ENCODE results near the gene SARNP. TPM values are rescaled to one million over a fixed set of nuclear protein-coding genes. Genes with fewer than 3 reads are reported as not detected.

The SARNP gene
- total RNA-seq, 1 donor from 2014 or later = 68.7 TPM

DNA sequence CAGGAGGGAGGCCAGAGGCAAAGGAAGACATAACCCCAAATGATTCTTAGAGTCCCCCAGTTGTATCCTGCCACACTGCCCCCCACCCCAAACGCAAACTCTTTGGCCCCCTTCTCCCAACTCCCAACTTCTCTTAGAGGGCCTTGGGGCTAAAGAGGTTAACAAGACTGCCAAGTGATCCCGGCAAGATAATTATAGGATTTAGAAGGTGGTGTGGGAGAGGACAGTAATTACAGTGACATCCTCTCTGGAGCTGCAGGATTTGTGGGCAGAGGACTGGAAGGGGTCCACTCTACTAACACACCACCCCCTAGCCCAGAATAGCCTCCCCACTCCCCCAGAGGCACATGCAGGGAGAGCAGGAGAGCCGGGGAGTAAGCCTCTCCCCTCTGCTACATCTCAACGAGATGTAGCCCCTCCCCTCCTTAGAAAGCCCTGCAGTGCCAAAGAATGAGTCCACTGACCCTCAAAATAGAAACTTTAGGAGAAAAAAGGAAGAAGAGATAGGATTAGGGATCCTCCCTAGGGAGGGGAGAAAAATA is 79.9 kb downstream of the SARNP start:
- no peak for DNase-seq (ENCODE audit: low read depth)
- Histone ChIP-seq H3K4me3 (ENCODE audit: low read depth, low read length) (no peak overlapping the region), H3K36me3 (ENCODE audit: control insufficient read depth, insufficient read depth, low read length) (no peaks in the 10 kb centered on the region), H3K27me3 (ENCODE audit: control insufficient read depth, insufficient read depth, low read length) (no peaks in the 10 kb centered on the region)
- TF ChIP-seq CTCF (IDR thresholded peaks at IDR 0.05; ENCODE audit: insufficient read depth, low read length, severe bottlenecking) = no peak
- FAIRE-seq = no peak

- Histone ChIP-seq H3K36me3 (ENCODE audit: control insufficient read depth, insufficient read depth, low read length) (no peaks in the 10 kb centered on the region), H3K27me3 (ENCODE audit: control insufficient read depth, insufficient read depth, low read length) (no peaks in the 10 kb centered on the region), H3K4me3 (ENCODE audit: low read depth, low read length) (no peak overlapping the region)
- DNase-seq (ENCODE audit: low read depth) (peak; percentile 81), FAIRE-seq (no peak)
- peak; percentile 82 for TF ChIP-seq CTCF (IDR thresholded peaks at IDR 0.05; ENCODE audit: insufficient read depth, low read length, severe bottlenecking)
Measured at GRCh38 chr12:55736780-55737580, 80.5 kb downstream of the SARNP start.

DNA sequence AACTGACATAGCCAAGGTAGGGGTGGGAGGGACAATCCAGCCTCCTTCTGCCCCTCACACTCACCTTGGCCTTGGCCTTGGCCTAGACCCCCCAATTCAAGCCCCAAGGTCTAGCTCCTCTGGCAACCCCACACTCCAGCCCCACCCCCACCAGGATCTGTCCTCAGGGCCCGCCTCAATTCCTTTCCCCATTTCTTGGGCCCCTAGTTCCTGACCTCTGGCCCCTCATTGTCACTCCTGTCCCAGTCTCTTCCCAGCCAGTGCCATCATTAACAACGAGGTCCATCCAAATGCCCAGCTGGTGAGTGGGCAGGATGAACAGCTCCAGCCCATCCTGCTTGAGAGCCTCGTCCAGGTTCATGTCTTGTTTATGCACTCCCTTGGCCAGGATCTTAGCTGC is 81.4 kb downstream of the SARNP start:
- no peaks in the 10 kb centered on the region for H3K27me3 ChIP-seq (ENCODE audit: control insufficient read depth, insufficient read depth, low read length)
- DNase-seq (ENCODE audit: low read depth) (no peak), FAIRE-seq (no peak)
- H3K4me3 ChIP-seq (ENCODE audit: low read depth, low read length) = no peak overlapping the region
- no peak for TF ChIP-seq CTCF (IDR thresholded peaks at IDR 0.05; ENCODE audit: insufficient read depth, low read length, severe bottlenecking)
- H3K36me3 ChIP-seq (ENCODE audit: control insufficient read depth, insufficient read depth, low read length) = no peaks in the 10 kb centered on the region

DNA sequence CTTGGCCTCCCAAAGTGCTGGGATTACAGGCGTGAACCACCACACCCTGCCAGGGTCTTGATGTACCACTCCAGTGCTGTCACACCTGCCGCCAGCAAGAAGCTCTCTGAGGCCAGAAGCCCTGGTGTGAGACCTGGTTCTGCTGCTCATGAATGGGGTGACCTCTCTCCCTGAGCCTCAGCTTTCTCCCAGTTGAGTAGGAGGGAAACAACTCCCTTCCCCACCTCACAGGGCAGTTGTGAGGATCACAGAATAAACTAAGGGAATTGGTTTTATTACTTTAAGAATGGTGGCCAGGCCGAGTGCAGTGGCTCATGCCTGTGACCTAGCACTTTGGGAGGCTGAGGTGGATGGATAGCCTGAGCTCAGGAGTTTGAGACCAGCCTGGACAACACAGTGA is 82.9 kb downstream of the SARNP start:
- no peaks in the 10 kb centered on the region for H3K27me3 ChIP-seq (ENCODE audit: control insufficient read depth, insufficient read depth, low read length)
- no peak overlapping the region for H3K4me3 ChIP-seq (ENCODE audit: low read depth, low read length)
- TF ChIP-seq CTCF (IDR thresholded peaks at IDR 0.05; ENCODE audit: insufficient read depth, low read length, severe bottlenecking) = no peak
- FAIRE-seq (no peak), DNase-seq (ENCODE audit: low read depth) (no peak)
- no peaks in the 10 kb centered on the region for H3K36me3 ChIP-seq (ENCODE audit: control insufficient read depth, insufficient read depth, low read length)

GRCh38 chr12:55733858-55734257 is 83.7 kb downstream of the SARNP start:
- Histone ChIP-seq H3K36me3 (ENCODE audit: control insufficient read depth, insufficient read depth, low read length) (no peaks in the 10 kb centered on the region), H3K27me3 (ENCODE audit: control insufficient read depth, insufficient read depth, low read length) (no peaks in the 10 kb centered on the region), H3K4me3 (ENCODE audit: low read depth, low read length) (no peak overlapping the region)
- no peak for TF ChIP-seq CTCF (IDR thresholded peaks at IDR 0.05; ENCODE audit: insufficient read depth, low read length, severe bottlenecking)
- FAIRE-seq (no peak), DNase-seq (ENCODE audit: low read depth) (no peak)
